ENCODE results near the gene ETV3.

Gene ETV3

DNA sequence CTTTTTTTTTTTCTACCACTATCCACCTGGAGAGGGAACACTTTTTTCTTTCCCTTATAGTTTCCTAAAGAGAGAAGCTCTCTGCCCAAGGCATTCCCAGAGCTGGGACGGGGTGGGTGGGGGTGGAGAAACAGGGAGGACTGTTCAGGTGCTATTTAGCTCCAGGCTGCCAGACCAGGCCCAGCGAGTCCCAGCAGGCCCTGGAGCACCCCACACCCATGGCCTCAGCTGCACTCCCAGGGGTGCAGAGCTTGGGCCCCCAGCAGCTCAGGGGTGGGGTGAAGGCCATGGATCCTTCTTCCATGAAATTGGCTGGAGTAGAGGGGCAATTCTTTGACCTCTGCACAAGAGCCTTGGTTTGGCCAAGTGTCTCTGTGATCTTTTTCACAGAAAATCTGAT is 42.6 kb downstream of the ETV3 start:
- in situ Hi-C loops (cut with HindIII; ENCODE audit: low sequenced_read_pairs) = no loop called here

DNA sequence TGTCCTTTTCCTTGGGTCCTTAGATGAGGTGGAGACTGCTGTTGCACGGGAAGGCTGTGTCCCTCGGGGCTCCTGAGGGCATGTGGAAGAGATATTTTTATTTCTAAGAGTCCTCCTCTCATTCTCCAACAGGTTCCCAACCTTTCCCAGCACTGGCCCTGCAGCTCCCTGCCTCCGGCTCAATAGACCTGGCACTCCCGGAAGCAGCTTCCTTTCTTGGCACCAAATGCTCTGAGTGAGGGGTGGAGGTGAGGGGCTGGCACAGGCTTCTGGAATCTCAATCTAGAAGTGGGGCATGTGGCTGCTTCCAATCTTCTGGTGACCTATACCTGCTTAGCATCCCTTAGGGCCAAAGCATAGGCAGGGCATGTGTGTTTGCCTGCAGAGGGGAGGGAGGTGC is 43.1 kb downstream of the ETV3 start:
- in situ Hi-C loops (cut with HindIII; ENCODE audit: low sequenced_read_pairs) = no loop called here

DNA sequence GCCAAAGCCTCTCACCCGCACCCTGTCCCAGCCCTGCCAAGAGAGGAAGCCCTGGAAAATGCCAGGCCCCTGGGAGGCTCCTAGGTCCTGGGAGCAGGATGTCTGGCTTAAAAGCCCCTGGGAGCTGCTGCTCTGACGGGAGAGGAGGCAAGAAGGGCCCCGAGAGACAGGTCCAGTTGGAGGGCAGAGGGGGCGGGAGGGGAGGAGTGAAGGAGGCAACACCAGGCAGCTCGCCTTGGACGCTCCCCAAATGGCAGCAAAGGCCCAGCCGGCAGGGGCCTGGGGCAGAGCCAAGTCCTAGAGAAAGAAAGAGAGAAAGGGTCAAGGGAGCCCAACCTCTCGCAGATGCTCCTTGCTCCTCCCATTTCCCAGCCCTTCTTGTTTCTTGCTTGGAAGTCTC is 45.4 kb downstream of the ETV3 start:
- in situ Hi-C loops (cut with HindIII; ENCODE audit: low sequenced_read_pairs) = no loop called here

DNA sequence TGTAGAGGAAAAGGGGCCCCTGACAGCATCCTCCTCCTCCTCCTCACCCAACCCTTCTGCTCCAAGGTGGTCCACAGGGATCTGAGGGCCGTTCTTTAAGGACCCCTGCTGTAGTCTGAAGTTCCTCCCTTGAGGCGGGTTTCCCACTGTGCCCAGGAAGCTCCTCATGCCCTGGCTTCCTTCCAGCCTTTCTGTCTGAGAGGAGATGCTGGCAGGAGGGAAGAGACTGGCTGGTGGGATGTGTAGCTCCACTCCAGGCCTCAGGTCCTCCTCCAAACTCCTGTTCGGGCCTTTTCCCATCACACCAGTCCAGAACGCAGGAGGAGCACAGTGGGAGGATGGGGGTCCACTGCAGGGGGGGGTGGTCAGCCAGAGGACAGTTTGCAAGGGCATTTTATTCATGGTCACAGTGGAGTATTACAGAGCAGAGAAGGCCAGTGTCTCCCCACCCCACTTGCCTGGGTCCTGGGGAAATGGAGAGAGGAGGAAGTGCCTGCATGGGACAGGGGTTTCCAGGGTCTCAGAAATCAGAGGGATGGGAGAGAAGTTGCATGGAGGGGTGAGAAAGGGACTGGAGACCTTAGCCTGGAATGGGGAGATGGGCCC is 46.4 kb downstream of the ETV3 start:
- in situ Hi-C loops (cut with HindIII; ENCODE audit: low sequenced_read_pairs) = no loop called here

DNA sequence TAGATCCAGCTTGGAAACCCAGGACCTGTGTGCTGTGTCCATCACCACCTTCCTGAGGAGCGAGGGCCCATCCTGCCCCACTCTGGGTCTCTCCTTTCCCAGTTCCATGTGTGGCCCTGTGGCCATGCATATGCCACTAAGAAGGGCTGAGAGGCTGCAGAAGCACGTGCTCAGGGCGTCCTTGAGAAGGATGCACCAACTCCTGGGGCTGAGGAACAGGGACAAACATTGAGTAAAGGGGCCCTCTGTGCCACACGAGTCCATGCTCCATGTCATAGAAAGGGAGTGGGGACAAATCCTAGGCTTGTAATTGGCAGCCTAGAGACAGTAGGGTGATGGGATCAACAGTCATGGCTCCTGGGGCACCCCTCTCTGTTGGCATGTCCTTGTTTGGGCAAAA is 47.0 kb downstream of the ETV3 start:
- in situ Hi-C loops (cut with HindIII; ENCODE audit: low sequenced_read_pairs) = no loop called here

DNA sequence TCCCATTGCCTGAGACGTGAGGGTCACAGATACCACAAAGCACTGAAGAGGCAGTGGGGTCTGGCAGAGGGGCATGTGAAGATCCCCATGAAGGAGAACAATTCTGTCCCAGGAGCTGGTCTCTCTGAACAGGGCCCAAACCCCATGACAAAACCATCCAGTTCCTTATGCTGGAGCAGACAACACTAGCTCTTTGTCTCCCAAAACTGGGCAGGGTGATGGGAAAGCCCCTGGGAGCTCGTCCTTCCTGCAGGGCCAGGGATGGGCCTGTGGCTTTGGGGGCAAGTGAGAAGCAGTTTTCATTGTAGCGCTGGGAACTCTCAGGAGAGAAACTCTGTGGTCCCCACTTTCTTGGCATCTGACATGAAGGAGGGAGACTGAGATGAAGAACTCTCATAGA is 47.4 kb downstream of the ETV3 start:
- in situ Hi-C loops (cut with HindIII; ENCODE audit: low sequenced_read_pairs) = no loop called here

DNA sequence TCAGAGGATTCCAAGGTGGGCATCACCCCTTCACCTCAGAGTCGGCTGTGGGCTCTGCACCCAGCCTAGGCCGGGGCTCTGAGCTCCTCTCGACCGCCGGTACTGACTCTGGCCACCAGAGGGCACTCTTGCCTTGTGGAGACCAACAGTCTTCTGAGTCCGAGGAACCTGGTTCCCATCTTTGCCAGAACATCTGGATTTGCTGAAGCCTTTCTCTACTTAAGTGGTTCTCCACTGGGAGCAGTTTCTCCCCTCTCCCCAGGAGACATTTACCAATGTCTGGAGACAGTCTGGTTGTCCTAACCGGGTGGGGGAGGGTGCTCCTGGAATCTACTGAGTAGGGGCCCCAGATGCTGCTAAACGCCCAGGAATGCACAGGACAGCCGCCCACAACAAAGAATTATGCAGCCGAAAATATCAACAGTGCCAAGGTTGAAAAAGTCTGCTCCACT is 48.0 kb downstream of the ETV3 start:
- in situ Hi-C loops (cut with HindIII; ENCODE audit: low sequenced_read_pairs) = no loop called here

DNA sequence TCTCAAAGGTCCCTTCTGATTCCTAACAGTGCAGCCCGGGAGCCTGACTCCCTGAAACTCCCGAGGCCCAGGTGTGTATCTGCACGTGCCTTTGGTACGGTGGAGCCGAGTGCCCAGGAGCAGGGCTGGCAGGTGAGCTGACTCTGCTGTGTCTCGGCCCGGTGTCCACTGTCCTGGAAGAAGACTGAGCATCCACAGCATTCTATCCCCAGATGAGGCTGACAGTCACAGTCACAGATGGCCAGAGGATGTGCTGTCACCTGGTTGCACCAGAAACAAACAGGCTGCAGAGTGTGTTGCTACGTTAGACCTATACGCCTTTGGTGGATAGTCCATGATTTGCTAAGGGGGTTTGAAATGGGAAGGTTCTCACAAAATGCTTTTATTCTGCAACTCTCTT is 48.4 kb downstream of the ETV3 start:
- in situ Hi-C loops (cut with HindIII; ENCODE audit: low sequenced_read_pairs) = no loop called here

DNA sequence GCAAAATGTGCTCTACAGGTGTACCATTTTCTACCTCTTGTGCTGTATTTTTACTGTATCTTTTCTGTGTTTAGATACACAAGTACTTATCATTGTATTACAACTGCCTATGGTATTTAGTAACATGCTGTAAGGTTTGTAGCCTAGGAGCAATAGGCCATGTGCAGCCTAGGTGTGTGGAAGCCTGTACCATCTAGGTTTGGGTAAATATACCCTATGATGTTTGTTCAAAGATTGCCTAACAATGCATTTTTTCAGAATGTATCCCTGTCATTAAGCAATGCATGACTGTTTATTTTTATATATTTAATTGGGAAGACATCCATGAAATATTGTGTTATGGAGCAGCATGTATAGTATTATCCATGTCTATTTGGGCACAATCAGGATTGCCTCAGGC is 49.6 kb downstream of the ETV3 start:
- in situ Hi-C loops (cut with HindIII; ENCODE audit: low sequenced_read_pairs) = no loop called here

DNA sequence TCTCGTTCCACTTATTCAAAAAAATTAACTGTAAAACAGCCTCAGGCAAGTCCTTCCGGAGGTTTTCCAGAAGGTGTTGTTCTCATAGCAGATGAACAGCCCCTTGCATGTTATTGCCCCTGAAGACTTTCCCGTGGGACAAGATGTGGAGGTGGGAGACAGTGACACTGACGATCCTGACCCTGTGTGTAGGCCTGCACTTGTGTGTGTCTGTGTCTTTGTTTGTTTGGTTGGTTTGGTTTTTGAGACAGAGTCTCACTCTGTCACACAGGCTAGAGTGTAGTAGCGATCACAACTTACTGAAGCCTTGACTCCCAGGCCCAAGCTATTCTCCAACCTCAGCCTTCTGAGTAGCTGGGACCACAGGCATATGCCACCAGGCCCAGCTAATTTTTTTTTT is 51.2 kb downstream of the ETV3 start:
- in situ Hi-C loops (cut with HindIII; ENCODE audit: low sequenced_read_pairs) = no loop called here

DNA sequence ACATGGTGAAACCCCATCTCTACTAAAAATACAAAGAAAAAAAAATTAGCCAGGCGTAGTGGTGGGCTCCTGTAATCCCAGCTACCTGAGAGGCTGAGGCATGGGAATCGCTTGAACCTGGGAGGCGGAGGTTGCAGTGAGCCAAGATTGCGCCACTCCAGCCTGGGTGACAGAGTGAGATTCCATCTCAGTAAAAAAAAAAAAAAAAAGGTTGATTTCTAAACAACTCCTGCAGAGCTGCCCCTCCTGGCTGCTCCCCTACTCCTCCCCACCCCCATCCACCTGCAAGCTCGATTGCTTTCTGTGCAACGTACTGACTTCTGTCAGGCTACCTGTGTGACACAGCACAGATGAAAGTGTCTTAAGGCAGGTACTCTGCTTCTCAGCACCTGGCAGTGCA is 51.9 kb downstream of the ETV3 start:
- in situ Hi-C loops (cut with HindIII; ENCODE audit: low sequenced_read_pairs) = no loop called here

DNA sequence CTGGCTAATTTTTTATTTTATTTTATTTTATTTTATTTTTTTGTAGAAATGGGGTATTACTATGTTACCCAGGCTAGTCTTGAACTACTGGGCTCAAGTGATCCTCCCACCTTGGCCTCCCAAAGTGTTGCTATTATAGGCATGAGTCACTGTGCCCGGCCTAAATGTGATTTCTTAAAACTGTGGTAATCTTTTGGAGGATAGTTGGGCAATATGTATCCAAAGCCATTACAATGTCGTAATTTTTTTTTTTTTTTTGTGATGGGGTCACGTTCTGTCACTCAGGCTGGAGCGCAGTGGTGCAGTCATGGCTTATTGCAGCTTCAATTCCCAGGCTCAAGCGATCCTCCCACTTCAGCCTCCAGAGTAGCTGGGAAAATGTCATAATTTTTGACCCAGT is 52.8 kb downstream of the ETV3 start:
- in situ Hi-C loops (cut with HindIII; ENCODE audit: low sequenced_read_pairs) = no loop called here

DNA sequence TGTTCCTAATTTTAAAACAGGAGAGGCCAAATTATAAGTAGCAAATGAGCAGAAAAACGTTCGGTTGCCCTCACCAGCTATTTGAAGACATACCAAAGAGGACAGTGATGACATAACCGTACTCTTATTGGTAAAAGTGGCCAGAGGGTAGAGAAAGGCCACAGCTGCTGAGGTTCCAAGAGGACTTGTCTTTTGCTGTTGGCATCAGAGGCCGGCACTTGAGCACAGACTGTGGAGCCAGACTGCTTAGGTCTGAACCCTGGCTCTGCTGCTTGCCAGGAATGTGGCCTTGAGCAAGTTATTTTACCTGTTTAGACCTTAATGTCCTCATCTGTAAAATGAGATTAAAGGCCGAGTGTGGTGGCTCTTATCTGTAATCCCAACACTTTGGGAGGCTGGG is 53.5 kb downstream of the ETV3 start:
- in situ Hi-C loops (cut with HindIII; ENCODE audit: low sequenced_read_pairs) = no loop called here

DNA sequence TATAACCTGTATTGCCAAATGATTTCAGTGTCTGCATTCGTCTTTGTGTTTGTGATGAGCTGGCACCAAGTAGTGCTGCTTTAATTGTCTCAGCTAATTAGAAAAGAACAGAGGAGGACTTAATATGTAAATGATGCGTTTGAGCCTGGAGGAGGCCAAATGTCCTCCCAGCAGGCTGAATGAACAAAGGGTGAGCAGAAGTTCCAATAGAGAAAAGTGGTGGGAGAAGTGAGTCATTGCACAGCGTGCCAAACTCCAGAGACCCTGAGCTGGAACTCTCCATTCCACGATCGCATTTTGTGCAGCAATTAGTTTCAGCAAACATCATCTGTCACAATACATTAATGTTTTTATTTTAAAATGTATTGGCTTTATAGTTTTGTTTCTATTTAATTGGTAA is 56.5 kb downstream of the ETV3 start:
- in situ Hi-C loops (cut with HindIII; ENCODE audit: low sequenced_read_pairs) = no loop called here

DNA sequence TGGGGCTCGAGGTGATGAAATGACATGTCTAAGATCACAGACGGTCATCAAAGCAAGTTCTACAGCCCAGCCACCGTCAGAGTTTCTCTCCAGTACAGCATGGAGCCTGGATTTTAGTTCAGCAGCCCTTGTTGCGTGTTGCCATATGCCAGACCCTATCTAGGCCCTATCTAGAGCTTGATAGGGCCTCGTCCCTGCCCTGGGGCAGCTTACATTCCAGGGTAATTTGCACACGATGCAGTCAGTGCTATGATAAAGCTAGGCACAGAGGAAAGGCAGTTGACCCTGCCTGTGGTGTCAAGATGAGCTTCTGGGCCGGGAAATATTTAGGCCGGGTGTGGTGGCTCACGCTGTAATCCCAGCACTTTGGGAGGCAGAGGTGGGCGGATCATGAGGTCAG is 57.5 kb downstream of the ETV3 start:
- in situ Hi-C loops (cut with HindIII; ENCODE audit: low sequenced_read_pairs) = no loop called here

DNA sequence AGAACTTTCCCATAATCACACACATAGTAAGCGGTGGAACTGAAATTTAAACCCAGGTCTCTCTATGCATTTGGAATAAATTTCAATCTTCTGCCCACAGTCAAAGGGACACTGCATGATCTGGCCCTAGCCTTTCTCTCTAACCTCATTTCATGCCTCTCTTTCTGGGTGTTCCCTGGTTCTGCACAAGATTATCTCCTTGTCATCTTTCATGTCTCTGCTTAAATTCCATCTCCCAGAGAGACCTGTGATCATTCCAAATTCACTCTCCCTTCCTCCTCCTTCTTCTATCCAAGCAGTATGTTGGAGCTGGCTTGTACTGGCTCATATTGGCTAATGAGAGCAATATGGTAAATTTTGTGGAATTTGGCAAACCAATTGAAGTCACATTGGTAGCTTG is 60.8 kb downstream of the ETV3 start:
- in situ Hi-C loops (cut with HindIII; ENCODE audit: low sequenced_read_pairs) = no loop called here

DNA sequence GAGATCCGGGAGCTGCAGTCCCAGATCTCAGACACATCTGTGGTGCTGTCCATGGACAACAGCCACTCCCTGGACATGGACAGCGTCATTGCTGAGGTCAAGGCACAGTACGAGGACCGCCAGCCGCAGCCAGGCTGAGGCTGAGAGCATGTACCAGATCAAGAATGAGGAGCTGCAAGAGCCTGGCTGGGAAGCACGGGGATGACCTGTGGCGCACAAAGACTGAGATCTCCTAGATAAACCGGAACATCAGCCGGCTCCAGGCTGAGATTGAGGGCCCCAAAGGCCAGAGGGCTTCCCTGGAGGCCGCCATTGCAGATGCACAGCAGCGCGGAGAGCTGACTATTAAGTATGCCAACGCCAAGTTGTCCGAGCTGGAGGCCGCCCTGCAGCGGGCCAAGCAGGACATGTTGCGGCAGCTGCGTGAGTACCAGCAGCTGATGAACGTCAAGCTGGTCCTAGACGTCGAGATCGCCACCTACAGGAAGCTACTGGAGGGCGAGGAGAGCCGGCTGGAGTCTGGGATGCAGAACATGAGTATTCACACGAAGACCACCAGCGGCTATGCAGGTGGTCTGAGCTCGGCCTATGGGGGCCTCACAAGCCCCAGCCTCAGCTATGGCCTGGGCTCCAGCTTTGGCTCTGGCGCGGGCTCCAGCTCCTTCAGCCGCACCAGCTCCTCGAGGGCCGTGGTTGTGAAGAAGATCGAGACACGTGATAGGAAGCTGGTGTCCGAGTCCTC is 64.1 kb downstream of the ETV3 start:
- in situ Hi-C loops (cut with HindIII; ENCODE audit: low sequenced_read_pairs) = no loop called here
